CD4-positive, alpha-beta T cell treated with Interferon alpha-2 for 1 hour (primary cell): ENCODE measurements around the gene CNST.
"Not testable (repeated sequence)": the region's sequence is repeated elsewhere in the genome, so short reads cannot be mapped to it uniquely, and the experiment has no call there.

Experiments
- DNase-seq, 2 donors: peaks; one replicate each; pipeline ENCODE4 v3.0.0-alpha.2; 2020 to 2022

The CNST gene

DNA sequence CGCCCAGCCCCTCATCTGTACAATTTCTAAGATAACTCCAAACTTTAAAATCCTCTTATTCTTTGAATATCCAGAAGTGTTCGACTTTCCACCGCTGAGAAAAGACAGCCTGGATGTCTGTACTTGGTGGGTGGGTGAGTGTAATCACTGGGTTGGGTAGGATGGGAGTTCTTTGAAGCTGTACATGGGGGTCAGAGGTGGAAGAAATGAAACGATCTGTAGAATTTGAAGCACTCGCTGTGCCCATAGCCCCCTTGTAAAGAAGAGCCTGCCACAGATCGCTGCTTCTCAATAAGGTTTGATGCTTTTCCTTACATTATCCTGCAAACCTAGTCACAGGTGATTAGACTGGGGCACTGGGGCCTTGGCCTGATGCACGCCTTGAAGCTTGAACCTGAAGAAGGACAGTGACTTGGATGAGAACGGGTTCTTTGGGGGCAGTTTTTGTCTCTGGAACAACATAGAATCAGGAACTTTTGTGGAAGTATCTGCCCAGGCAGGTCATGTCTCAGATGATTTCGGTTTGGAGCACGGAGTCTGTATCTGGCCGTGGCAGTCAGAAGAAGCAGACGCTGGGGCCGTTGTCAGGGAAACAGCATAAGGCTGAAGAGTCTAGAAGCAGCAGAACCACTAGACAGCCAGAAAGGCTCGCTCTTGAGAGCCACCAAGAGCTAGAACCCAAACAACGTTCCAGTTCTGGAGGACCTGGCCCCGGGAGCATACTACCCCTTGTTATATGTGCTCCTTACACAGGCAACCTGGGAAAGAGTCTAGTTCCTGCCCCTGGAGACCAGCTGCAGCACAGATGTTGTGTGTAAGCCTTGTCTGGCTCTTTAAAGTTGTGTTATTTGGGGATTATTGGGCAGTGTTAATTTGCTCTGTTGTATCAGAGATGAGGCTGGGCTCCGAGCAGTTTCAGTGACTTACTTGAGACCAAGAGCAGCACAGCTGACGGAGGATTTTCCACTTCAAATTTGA, 112.8 kb downstream of the CNST start:
- no peak for DNase-seq

DNA sequence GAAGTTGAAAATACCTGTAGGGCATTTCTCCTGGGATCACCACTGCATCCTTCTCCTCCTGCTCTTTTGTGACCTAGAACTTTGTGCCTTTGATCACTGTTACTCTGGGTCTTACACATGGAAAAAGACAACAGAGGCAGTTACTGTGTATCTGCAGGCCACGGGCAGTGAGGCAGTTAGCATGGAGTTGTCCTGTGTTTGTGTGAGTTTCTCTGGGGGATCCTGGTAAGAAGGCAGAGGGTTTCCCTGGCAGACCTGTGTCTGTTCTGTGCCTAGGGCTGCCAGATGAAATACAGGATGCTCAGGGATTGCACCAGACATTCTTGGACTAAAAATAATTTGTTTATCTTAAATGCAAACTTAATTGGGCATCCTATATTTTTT, 113.5 kb downstream of the CNST start:
- DNase-seq, result no peak

DNA sequence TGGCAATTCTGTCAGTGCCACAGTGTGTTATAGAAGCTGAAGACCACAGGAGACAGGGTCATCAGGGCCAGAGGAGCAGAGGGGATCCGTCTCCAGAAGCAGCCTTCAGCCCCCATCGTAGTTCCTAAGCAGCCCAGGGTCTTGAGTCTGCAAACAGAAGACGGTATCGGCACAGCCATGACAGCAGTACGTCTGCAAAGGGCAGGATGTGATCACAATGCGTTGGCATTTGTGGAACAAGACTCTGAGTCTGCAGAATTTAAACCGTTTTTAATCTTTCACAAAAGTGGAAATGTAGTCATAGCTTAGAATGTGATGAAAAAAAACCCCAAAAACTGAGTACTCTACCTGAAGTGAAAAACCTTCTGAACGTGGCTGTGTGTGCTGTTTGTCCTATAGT, 113.9 kb downstream of the CNST start:
- no peak for DNase-seq

DNA sequence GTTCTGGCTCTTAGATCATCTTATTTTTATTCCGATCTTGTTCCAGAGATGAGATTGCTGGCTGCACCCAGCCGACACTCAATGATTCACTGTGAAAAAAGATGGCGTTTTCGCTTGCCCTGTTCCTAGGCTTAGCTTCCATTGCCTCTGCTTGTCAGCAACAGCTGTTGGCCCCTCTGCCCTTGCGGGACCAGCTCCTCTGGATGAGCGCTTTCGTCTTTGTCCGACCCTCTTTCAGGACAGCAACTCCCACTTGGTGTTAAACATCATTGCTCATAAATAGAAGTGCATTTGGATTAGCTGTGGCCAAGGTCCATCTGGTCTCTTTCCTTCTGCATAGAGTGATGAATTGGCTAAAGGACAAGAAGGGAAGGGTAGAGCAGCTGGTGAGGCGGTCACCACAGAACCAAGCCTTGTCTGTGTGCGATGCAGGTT, 114.5 kb downstream of the CNST start:
- DNase-seq, result no peak

DNA sequence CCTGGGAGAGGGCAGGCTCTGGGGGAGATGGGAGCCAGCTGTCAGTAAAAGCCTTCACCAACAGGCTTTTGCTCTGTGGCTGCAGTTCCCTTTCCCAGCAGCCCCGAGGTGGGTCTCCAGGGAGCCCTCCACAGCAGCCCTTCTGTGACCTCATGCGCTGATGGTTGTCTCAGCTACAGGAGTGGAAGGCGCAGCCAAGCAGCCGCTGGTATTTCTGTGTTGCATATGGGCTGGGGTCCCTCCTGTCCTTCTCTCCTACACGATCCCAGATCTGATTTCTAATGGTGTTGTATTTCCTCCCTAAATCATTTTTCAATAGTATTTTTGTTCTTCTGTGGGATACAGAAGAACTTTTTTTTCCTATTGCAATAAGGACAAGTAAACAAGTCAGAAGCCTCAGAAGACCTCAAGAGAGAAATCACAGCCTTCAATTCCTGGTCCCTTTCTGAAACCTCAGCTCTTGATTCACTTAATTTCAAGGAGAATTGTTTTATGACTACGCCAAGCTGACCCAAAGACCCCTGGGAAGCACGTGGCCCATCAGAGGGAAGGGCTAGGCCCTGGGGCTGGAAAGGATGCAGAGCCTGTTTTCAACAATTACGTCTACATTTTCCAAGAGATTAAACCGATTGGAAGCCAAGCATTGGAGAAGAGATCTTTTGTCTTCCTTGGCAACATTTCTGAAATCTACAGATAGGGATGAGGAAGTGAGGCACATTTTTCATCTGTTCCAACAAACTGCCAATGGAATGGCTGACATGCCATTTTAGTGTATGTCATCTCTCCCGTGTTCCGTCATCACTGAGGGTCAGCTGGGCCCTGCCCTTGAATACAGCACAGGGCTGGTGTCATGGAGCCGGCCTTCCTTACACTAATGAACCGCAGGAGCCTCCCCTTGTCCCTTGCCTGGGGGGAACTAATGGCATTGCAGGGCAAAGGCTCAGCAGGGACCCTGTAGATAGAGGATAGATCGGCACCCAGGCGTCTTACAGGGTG, 115.9 kb downstream of the CNST start:
- DNase-seq, result no peak

DNA sequence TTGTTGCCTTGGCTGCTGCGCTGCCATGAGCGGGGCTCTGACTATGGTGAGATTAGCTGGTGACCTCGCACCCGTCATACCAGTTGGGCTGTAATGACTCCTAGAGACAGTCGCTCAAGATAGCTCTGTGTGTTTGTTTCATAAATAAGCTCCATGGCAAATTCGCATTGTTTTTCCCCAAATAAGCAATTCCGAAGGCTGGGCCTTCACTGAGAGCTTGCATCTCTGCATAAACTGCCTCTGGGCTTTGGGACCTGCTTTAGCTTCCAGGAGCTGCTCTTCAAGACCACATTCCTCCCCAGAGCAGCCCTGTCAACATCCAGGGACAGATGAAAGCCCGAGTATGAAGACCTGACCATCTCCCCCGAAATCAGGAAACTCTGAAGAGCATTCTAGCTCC, 117.3 kb downstream of the CNST start:
- DNase-seq, result no peak

DNA sequence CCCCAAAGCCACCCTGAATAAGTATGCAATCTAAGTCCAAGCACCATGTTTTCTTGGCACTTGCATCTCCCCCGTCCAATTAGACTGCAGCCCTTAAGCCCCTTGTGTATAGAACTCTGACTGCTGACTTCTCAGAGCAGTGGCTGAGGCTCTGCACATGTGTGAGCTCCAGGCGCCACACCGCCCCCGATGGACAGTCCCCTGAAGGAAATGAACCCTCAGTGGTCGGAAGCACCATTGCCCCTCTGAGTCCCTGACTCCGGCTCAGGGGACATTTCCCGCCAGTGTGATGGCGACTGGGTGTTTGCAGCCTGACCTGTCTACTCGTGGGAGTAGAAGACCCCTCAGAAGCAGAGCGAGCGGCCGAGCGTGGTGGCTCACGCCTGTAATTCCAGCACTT, 120.7 kb downstream of the CNST start:
- DNase-seq, result no peak

DNA sequence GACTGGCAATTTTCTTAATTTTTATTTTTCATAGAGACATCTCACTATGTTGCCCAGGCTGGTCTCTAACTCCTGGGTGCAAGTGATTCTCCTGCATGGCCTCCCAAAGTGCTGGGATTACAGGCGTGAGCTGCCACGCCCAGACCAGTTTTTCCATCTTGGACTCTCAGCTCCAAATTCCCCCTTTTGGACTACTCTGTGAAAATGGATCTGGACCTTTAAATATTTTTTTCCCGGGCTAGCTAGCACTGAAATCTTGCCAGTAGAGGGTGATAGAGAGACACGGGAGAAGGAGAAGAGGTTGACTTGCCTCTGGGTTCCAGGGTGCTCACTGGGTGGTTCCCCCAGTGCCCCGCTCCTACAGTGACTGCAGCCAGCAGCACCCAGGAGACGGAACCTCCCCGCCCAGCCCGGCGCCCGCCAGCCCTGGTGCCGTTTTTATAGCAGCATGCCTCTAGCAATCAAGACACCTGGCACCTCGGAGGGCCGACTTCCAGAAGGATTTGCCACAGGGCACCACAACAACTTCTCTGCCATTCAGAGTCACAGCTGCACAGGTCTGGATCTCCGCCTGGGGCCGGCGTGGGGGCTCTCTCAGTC, 123.3 kb downstream of the CNST start:
- peak; percentile 57 to 62 for DNase-seq

DNA sequence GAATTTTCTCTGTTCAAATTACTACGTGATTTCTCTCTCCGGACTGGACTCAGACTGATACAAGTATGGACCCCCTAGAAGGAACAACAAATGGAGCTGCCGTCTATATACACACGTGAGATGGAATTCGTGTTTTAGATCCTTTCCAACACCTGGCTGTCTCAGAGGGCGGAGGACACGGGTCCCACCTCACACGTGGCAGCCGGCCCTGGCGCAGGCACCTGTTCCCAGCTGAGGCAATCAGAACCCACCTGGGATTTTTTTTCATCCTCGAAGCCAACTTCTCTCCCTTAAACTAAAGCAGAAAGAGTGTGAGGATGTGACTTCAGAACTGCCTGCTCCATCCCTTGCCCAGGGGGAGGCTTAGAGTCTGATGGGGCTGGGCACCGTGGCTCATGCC, 123.8 kb downstream of the CNST start:
- DNase-seq, result no peak

DNA sequence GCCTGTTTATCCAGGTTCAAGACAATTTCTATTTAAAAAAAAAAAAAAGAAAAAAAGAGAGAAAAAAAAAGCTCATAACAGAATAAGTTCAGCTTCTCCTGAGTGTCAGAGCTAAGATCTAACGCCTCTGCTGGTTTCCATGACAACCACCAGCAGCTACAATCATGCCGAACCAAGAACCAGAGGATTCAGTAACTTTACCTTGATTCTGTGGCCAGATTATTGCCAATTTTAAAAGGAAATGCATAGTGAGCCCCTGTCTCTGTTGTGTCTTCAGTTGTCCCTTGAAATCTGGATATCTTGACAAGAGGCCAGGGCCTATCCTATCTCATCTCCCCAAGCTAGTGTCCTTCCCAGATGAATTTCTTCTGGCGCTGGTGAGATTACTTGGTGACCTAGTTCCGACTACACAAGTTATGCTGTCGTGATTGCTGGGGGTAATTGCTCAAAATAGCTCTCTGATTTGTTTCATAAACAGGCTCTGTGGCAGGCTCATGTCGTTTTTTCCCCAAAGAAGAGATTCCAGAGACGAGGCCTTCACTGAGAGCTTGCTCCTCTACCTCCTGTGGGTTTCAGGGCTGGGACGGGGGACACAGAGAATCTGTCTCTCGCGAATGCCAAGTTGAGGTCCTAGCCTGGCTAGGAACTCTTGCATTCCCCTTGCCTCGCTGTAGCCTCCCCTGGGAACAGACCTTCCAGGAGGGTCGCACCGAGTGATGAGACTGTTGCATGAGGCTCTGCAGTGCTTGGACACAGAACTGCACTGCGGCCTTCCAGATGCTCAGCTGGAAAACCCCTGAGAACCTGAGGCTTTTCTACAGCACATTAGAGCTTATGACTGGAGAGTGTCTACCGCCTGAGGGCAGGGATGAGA, 125.6 kb downstream of the CNST start:
- no peak for DNase-seq

DNA sequence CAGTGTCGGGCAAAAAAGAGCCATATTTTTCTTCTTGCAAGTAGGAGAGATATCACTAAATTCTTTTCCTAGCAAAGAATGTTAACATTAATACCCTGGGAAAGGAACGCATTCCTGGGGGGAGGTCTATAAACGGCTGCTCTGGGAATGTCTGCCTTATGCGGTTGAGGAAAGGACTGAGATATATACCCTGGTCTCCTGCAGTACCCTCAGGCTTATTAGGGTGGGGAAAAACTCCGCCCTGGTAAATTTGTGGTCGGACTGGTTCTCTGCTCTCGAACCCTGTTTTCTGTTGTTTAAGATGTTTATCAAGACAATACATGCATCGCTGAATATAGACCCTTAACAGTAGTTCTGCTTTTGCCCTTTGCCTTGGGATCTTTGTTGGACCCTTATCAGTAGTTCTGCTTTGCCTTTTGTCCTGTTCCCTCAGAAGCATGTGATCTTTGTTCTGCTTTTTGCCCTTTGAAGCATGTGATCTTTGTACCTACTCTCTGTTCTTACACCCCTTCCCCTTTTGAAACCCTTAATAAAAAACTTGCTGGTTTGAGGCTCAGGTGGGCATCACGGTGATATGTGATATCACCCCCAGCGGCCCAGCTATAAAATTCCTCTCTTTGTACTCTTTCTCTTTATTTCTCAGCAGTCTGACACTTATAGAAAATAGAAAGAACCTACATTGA, 128.1 kb downstream of the CNST start:
- DNase-seq, result not testable (repeated sequence)

DNA sequence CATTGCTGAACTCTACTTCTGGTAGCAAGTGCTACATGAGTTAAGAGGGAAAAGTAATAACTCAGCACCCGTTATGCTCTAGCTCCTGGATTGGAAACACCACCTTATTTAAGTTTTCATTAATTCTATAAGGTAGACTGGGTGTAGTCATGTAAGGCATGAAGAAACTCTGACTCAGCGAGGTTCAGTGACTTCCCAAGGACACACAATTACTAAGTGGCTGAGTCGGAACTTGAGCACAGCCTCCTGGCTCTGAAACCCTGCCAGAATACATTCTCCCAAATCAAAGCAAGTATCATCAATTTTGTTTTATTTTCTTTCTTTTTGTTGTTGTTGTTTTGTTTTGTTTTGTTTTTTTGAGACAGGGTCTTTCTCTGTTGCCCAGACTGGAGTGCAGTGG, 128.9 kb downstream of the CNST start:
- no peak for DNase-seq

DNA sequence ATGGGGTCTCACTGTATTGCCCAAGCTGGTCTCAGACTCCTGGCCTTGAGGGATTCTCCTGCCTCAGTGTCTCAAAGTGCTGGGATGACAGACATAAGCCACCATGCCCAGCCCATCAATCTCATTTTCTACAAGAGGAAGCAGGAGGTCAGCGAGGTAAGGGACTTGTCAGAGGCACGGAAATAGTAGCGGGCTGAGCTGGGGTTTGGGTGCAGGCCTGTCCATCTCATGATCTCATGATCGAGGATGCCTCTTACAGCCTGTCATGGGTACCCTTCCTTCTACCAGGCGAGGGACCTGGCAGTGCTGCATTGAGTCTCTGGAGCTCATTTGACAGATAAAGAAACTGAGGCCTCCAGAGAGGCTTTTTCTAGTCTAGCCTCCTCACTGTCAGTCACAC, 129.4 kb downstream of the CNST start:
- DNase-seq, result no peak

DNA sequence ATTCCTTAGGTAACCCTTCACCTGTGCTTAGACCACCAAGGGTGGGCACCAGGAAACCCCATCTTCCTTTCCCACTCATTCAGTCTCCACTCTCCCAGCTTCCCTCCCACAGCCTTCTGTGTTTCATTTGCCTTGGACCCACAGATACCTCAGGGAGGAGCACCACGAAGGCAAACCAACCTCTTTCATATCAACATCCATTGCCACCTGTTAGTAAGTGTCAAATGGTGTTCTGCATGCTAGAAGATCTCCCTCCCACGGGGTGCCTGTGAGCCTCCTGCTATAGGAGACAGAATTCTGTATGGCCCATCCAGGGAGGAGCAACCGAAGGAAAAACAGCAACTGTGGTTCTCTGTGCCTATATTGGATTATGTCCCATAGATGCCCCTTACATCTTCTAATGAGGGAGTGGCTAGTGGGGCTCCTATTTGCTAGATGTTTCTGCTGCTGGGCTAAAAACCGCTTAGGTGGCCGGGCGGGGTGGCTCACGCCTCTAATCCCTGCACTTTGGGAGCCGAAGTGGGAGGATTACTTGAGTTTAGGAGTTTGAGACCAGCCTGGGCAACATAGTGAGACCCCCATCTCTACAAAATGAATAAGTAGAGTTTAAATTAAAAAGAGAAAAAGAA, 132.3 kb downstream of the CNST start:
- no peak for DNase-seq

DNA sequence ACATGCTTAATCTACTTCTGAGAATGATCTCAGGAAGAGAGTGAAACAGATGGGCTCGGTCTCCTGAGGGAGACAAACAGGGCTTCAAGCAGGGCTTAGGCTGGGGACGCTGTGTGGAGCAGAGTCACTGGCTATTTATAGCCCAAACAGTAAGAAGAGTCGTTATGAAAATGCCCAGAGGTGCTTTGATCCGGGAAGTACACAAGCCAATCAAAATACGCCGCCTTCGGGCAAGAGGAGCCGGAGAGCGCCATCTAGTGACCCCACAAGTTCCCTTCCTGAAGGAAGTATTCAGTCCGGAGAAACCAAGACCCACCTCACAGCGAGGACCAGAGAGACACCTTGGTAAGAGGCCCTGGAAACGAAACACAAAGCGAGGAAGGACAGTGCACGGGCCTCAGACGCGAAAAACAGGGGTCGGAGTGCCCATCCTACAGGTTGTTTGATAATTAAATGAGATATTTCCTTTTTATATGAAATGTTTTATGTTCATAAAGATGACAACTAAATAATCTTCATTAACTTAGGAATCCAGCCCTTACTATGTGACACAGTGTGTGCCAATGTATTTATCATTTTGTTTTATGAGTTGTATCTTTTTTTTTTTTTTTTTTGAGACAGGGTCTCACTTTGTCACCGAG, 133.0 kb downstream of the CNST start:
- DNase-seq, result peak; percentile 86 to 87

DNA sequence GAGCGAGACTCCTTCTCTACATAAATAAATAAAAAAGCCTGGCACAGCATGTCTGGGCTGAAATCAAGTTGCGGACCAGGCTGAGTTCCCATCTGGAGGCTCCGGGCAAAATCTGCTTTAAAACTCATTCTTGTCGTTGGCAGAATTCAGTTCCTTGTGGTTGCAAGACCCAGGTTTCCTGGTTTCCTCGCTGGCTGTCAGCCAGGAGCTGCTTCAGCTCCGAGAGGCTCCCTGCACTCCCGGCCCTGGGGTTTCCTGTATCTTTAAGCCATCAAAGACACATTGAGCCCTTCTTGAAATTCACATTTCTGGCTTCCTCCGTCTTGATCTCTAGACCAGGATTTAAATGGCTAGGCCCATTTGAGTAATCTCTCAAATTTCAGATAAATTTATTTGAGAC, 137.3 kb downstream of the CNST start:
- no peak for DNase-seq

DNA sequence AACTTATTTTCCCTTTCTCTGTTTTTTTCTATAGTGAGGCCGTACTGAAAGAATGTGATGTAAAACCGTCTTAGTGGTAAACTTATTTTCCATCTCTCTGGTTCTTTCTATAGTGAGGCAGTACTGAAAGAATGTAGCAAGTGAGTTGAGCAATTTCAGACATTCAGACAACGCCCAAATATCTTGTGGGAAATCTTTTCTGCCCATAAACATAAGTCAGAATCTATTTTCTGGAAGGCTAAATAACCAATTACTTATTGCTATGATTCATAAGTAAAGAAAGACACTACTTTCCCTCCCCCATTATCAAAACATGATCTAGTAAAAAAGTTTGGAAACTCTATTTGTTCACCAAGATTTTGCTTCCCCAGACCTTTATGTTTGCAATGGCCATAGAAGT, 139.1 kb downstream of the CNST start:
- DNase-seq, result no peak

DNA sequence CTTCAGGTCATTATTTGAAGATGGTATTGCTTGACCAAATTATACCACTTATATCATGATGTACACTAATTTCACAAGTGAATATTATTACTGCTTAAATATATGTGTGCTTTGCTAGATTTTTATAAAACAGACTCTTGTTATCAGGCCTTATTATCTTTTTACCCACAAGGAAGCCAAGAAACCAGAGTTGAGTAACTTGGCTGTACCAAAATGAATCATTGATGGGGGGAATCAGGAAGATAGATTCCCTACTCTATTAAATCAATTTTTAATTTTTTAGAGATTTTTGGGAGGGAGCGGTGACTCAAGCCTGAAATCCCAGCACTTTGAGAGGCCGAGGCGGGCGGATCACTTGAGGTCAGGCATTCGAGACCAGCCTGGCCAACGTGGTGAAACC, 141.9 kb downstream of the CNST start:
- DNase-seq, result no peak

DNA sequence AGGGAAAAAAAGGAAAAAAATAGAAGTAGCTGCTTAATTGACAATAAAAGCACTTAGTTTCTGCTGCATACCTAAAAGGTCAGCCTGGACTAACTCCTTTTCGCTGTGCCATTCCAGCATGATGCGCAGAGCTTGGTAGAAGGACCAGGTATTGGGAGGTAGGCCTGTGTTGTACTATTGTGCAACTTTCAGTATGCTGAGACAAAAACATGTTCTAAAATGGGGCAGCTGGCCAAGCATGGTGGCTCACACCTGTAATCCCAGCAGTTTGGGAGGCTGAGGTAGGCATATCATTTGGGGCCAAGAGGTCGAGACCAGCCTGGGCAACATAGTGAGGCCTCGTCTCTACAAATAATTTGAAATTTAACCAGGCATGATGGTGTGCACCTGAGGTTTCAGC, 142.9 kb downstream of the CNST start:
- no peak for DNase-seq

DNA sequence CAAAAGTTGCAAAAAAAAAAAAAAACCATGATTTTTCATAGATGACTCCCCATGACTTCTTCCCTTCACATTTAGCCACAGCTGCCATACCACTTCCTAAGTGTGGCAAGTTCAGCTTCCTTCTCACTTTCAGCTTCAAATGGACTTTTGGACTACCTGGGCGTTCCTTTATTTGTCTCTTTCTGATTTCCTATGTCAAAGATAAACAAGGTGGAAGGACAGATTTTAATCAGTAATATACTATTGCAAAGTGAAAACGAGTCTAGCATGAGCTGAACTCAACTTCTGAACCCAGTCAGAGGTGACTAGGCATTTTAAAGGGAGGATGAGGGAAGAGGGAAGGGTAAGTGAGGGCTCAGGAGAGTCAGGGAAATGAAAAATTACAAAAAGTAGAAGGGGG, 143.6 kb downstream of the CNST start:
- no peak for DNase-seq
